ENCODE results near the gene SH2D5. TPM values are rescaled to one million over a fixed set of nuclear protein-coding genes. Genes with fewer than 3 reads are reported as not detected.

SH2D5 gene
- polyA plus RNA-seq, 3 donors: not detected

GRCh38 chr1:20730690-20731056 is 1.8 kb downstream of the SH2D5 start:
- Histone ChIP-seq H3K79me2 (ENCODE audit: insufficient read depth, low read length) (no peaks in the 10 kb centered on the region), H3K4me2 (replicated peaks; ENCODE audit: extremely low read depth, low read length, poor library complexity, severe bottlenecking) (no peak overlapping the region), H2AFZ (ENCODE audit: insufficient read depth, low read depth, low read length, poor library complexity, severe bottlenecking) (no peak overlapping the region), H3K27ac (ENCODE audit: low read depth in 1 of 2, low read length in 2 of 2) (no peak overlapping the region), H3K27me3 (ENCODE audit: control insufficient read depth in 2 of 2, insufficient read depth in 2 of 2, low read length in 2 of 2) (peaks cover 26 to 55% of the 10 kb centered on the region in 2 donors), H4K20me1 (ENCODE audit: insufficient read depth, low read length) (no peaks in the 10 kb centered on the region), H3K9me3 (replicated peaks in 1 of 2; ENCODE audit: control insufficient read depth in 1 of 2, insufficient read depth in 1 of 2, low read length in 2 of 2) (peaks cover 0 to 11% of the 10 kb centered on the region in 2 donors), H3K4me1 (ENCODE audit: control insufficient read depth in 1 of 2, insufficient read depth in 2 of 2, low read length in 2 of 2) (peaks cover 19 to 25% of the 10 kb centered on the region in 2 donors), H3K4me3 (replicated peaks in 1 of 3; ENCODE audit: low read depth in 2 of 3, low read length in 3 of 3) (no peak overlapping the region), H3K9ac (ENCODE audit: insufficient read depth, low read length, poor library complexity, severe bottlenecking) (no peak overlapping the region), H3K36me3 (replicated peaks in 1 of 2; ENCODE audit: control insufficient read depth in 1 of 2, insufficient read depth in 2 of 2, low read length in 2 of 2) (peaks cover 0 to 5% of the 10 kb centered on the region in 2 donors)
- H3K36me3 Mint-ChIP-seq: peaks cover 3 to 4% of the 10 kb centered on the region in 2 donors
- H3K4me3 Mint-ChIP-seq: peak overlapping the region in 1 of 2 donors; percentile 88
- no peak overlapping the region for H3K27ac Mint-ChIP-seq
- H3K4me1 Mint-ChIP-seq: peaks cover 23% of the 10 kb centered on the region
- peaks cover 0 to 18% (median 4%) of the 10 kb centered on the region in 7 donors for H3K9me3 Mint-ChIP-seq
- no peak for TF ChIP-seq CTCF (IDR thresholded peaks at IDR 0.05)
- intact Hi-C loops (cut with micrococcal nuclease): loop anchor here in 1 of 2 donors (5.0 to 10.0 kb wide), 3 partner anchors 33 to 156 kb away; partner anchors contain the start of gene HP1BP3
- H3K27me3 Mint-ChIP-seq (ENCODE audit: low read depth in 3 of 3): peaks cover 48 to 61% (median 61%) of the 10 kb centered on the region in 3 donors
- WGBS (ENCODE audit: insufficient coverage): 55% methylated on average over 4 of the region's 4 CpGs
- DNase-seq: no peak

GRCh38 chr1:20729990-20730689 is 2.4 kb downstream of the SH2D5 start:
- Mint-ChIP-seq H3K9me3 (peaks cover 0 to 18% (median 4%) of the 10 kb centered on the region in 7 donors), H3K27ac (no peak overlapping the region), H3K4me1 (peaks cover 23% of the 10 kb centered on the region), H3K36me3 (peaks cover 0 to 2% of the 10 kb centered on the region in 2 donors), H3K27me3 (ENCODE audit: low read depth in 3 of 3) (peaks cover 48 to 61% (median 61%) of the 10 kb centered on the region in 3 donors), H3K4me3 (peak overlapping the region in 1 of 2 donors; percentile 88)
- Histone ChIP-seq H3K9me3 (replicated peaks in 1 of 2; ENCODE audit: control insufficient read depth in 1 of 2, insufficient read depth in 1 of 2, low read length in 2 of 2) (peaks cover 0 to 11% of the 10 kb centered on the region in 2 donors), H3K4me2 (replicated peaks; ENCODE audit: extremely low read depth, low read length, poor library complexity, severe bottlenecking) (no peak overlapping the region), H3K9ac (ENCODE audit: insufficient read depth, low read length, poor library complexity, severe bottlenecking) (no peak overlapping the region), H3K79me2 (ENCODE audit: insufficient read depth, low read length) (no peaks in the 10 kb centered on the region), H3K4me1 (ENCODE audit: control insufficient read depth in 1 of 2, insufficient read depth in 2 of 2, low read length in 2 of 2) (peaks cover 19 to 25% of the 10 kb centered on the region in 2 donors), H3K4me3 (replicated peaks in 1 of 3; ENCODE audit: low read depth in 2 of 3, low read length in 3 of 3) (no peak overlapping the region), H3K36me3 (replicated peaks in 1 of 2; ENCODE audit: control insufficient read depth in 1 of 2, insufficient read depth in 2 of 2, low read length in 2 of 2) (no peaks in the 10 kb centered on the region), H4K20me1 (ENCODE audit: insufficient read depth, low read length) (no peaks in the 10 kb centered on the region), H3K27ac (ENCODE audit: low read depth in 1 of 2, low read length in 2 of 2) (no peak overlapping the region), H3K27me3 (ENCODE audit: control insufficient read depth in 2 of 2, insufficient read depth in 2 of 2, low read length in 2 of 2) (peaks cover 26 to 55% of the 10 kb centered on the region in 2 donors), H2AFZ (ENCODE audit: insufficient read depth, low read depth, low read length, poor library complexity, severe bottlenecking) (no peak overlapping the region)
- intact Hi-C loops (cut with micrococcal nuclease): loop anchor here in 1 of 2 donors (5.0 to 10.0 kb wide), 3 partner anchors 33 to 155 kb away; partner anchors contain the start of gene HP1BP3
- no peak for TF ChIP-seq CTCF (IDR thresholded peaks at IDR 0.05)
- 26% methylated on average over 7 of the region's 19 CpGs for WGBS (ENCODE audit: insufficient coverage)
- no peak for DNase-seq

Measured in CD14-positive monocyte (primary cell).